GM19023 (cell line): ENCODE results near the gene ZNF322.

ENCODE experiments used
- ATAC-seq: cut with Tn5 transposase; IDR thresholded peaks from one replicate; pipeline ENCODE4 v1.9.1; 2021; ENCODE audit warnings: mild to moderate bottlenecking, moderate library complexity; ENCODE audit not compliant: unreplicated experiment

The ZNF322 gene

GRCh38 chr6:26613689-26614683 is 45.6 kb downstream of the ZNF322 start:
- no peak for ATAC-seq

GRCh38 chr6:26613201-26613600 is 46.3 kb downstream of the ZNF322 start:
- no peak for ATAC-seq

- no peak for ATAC-seq
Observed at GRCh38 chr6:26611599-26611998, 47.9 kb downstream of the ZNF322 start.

GRCh38 chr6:26609463-26609862 is 50.1 kb downstream of the ZNF322 start:
- no peak for ATAC-seq

GRCh38 chr6:26607434-26608230 is 51.9 kb downstream of the ZNF322 start:
- peak; percentile 64 for ATAC-seq

- ATAC-seq, result no peak
Observed at GRCh38 chr6:26604797-26605196, 54.7 kb downstream of the ZNF322 start.

GRCh38 chr6:26604026-26604425 is 55.5 kb downstream of the ZNF322 start:
- no peak for ATAC-seq

- no peak for ATAC-seq
Observed at GRCh38 chr6:26602262-26602661, 57.3 kb downstream of the ZNF322 start.

GRCh38 chr6:26600759-26601158 is 58.8 kb downstream of the ZNF322 start:
- no peak for ATAC-seq

GRCh38 chr6:26599591-26599990 is 60.0 kb downstream of the ZNF322 start:
- ATAC-seq, result no peak

GRCh38 chr6:26599134-26599533 is 60.4 kb downstream of the ZNF322 start:
- ATAC-seq, result no peak

- ATAC-seq, result no peak
Observed at GRCh38 chr6:26598267-26598666, 61.3 kb downstream of the ZNF322 start.

GRCh38 chr6:26597821-26598220 is 61.7 kb downstream of the ZNF322 start:
- ATAC-seq, result no peak

- ATAC-seq, result no peak
Observed at GRCh38 chr6:26597389-26597766, 62.2 kb downstream of the ZNF322 start.

GRCh38 chr6:26596579-26597388 is 62.8 kb downstream of the ZNF322 start, which contains the start of gene ABT1:
Gene ABT1 (plus strand): TSS chr6:26596953. CDS start chr6:26596983, 30 bp downstream.
- peak; percentile 80 for ATAC-seq

GRCh38 chr6:26595669-26596269 is 63.8 kb downstream of the ZNF322 start:
- ATAC-seq, result peak; percentile 53

- no peak for ATAC-seq
Observed at GRCh38 chr6:26594730-26595632, 64.6 kb downstream of the ZNF322 start.

- ATAC-seq, result no peak
Observed at GRCh38 chr6:26594131-26594498, 65.4 kb downstream of the ZNF322 start.
